Activated CD4-positive, alpha-beta T cell treated with anti-CD3 and anti-CD28 coated beads, Interleukin-2, amount 10 ng/mL, durations not matched to agents 7 days and 5 days (primary cell): Measurements from ENCODE around the gene TNFRSF12A. TPM values are rescaled to one million over a fixed set of nuclear protein-coding genes. Genes with fewer than 3 reads are reported as not detected.

Source experiments
- CTCF ChIA-PET: fragments of 350-600 bp; sonication (Branson Sonifier 250); formaldehyde crosslinking; loops from one replicate; lab custom pipeline; 2021; ENCODE audit warnings: antibody characterized with exemption; lab: Charles Lee
- POLR2A ChIA-PET: fragments of 350-600 bp; sonication (Branson Sonifier 250); formaldehyde crosslinking; loops from one replicate; lab custom pipeline; 2021; ENCODE audit warnings: antibody characterized with exemption; lab: Charles Lee
- DNase-seq: peaks from one replicate; pipeline ENCODE4 v3.0.0-alpha.2; 2020
- H3K27ac Mint-ChIP-seq: one replicate; pipeline ENCODE4 v1.8.0; 2021; ENCODE audit warnings: mild to moderate bottlenecking, moderate library complexity, mixed read lengths
- H3K27me3 Mint-ChIP-seq: one replicate; pipeline ENCODE4 v1.8.0; 2021; ENCODE audit warnings: mixed read lengths
- H3K36me3 Mint-ChIP-seq: one replicate; pipeline ENCODE4 v1.8.0; 2021; ENCODE audit warnings: low read depth, mixed read lengths
- H3K4me1 Mint-ChIP-seq: one replicate; pipeline ENCODE4 v1.8.0; 2021; ENCODE audit warnings: mixed read lengths
- H3K4me3 Mint-ChIP-seq: one replicate; pipeline ENCODE4 v1.8.0; 2021; ENCODE audit warnings: mild to moderate bottlenecking, moderate library complexity, mixed read lengths
- H3K9me3 Mint-ChIP-seq: one replicate; pipeline ENCODE4 v1.8.0; 2021; ENCODE audit warnings: mixed read lengths
- total RNA-seq, 2 experiments: library from RNA; stranded (reverse); gene quantifications; one replicate each; pipeline ENCODE4 v1.2.3, GENCODE V29; 2021

Gene TNFRSF12A
- total RNA-seq, 2 experiments from 2014 or later: 1.8 to 2.1 TPM

GRCh38 chr16:3015865-3016521 is 4.2 kb upstream of the TNFRSF12A start:
- Mint-ChIP-seq H3K4me1 (peaks cover 15% of the 10 kb centered on the region), H3K27ac (no peak overlapping the region), H3K9me3 (no peaks in the 10 kb centered on the region), H3K36me3 (no peaks in the 10 kb centered on the region), H3K4me3 (no peak overlapping the region), H3K27me3 (peaks cover 32% of the 10 kb centered on the region)
- CTCF ChIA-PET: no interaction called here
- DNase-seq: no peak
- POLR2A ChIA-PET: no interaction called here

- Mint-ChIP-seq H3K4me1 (peaks cover 28% of the 10 kb centered on the region), H3K4me3 (no peak overlapping the region), H3K27me3 (peaks cover 27% of the 10 kb centered on the region), H3K36me3 (no peaks in the 10 kb centered on the region), H3K9me3 (no peaks in the 10 kb centered on the region), H3K27ac (no peak overlapping the region)
- ChIA-PET CTCF (interaction anchor here (8.0 kb wide), 1 partner anchor 15 kb away, joined by 90 read pairs; no protein-coding TSS in a partner anchor), POLR2A (no interaction called here)
- DNase-seq: no peak
Measured at GRCh38 chr16:3017344-3017743, 2.8 kb upstream of the TNFRSF12A start.

GRCh38 chr16:3017794-3018506 is 2.2 kb upstream of the TNFRSF12A start, which contains the start of gene CLDN6:
TSS of gene CLDN6 (minus strand) at chr16:3018183. CDS start at chr16:3016021, 2,162 bp downstream.
- peaks cover 21% of the 10 kb centered on the region for H3K27me3 Mint-ChIP-seq
- H3K4me3 Mint-ChIP-seq: no peak within 1 kb of the TSS
- peaks cover 34% of the 10 kb centered on the region for H3K4me1 Mint-ChIP-seq
- no peaks in the 10 kb centered on the region for H3K9me3 Mint-ChIP-seq
- no peak for DNase-seq
- ChIA-PET CTCF (interaction anchor here (1.0 to 8.0 kb wide), 2 partner anchors 14 to 150 kb away, joined by 3 to 90 read pairs; no protein-coding TSS in a partner anchor), POLR2A (no interaction called here)
- no peaks in the 10 kb centered on the region for H3K36me3 Mint-ChIP-seq
- H3K27ac Mint-ChIP-seq: peak within 1 kb of the TSS; percentile 36

- Mint-ChIP-seq H3K27ac (no peak overlapping the region), H3K4me3 (peak overlapping the region; percentile 84), H3K27me3 (peaks cover 14% of the 10 kb centered on the region), H3K36me3 (peaks cover 2% of the 10 kb centered on the region), H3K4me1 (peaks cover 45% of the 10 kb centered on the region), H3K9me3 (no peaks in the 10 kb centered on the region)
- DNase-seq: no peak
- ChIA-PET POLR2A (interaction anchor here (1.0 kb wide), 1 partner anchor 8 kb away, joined by 3 read pairs; no protein-coding TSS in a partner anchor), CTCF (interaction anchor here (0.6 to 8.0 kb wide), 9 partner anchors 9 to 154 kb away, joined by 3 to 90 read pairs (median 4); partner anchors contain the start of gene PAQR4)
Measured at GRCh38 chr16:3019594-3020246, 448 bp upstream of the TNFRSF12A start.

GRCh38 chr16:3020604-3021448 is 658 bp downstream of the TNFRSF12A start:
- H3K36me3 Mint-ChIP-seq: peaks cover 6% of the 10 kb centered on the region
- peak overlapping the region; percentile 76 for H3K27ac Mint-ChIP-seq
- peaks cover 14% of the 10 kb centered on the region for H3K27me3 Mint-ChIP-seq
- ChIA-PET CTCF (interaction anchor here (0.6 to 8.0 kb wide), 13 partner anchors 10 to 178 kb away, joined by 3 to 90 read pairs (median 4); partner anchors contain the start of gene PAQR4), POLR2A (interaction anchor here (0.6 to 1.0 kb wide), 2 partner anchors 7 to 26 kb away, joined by 3 read pairs; no protein-coding TSS in a partner anchor)
- no peaks in the 10 kb centered on the region for H3K9me3 Mint-ChIP-seq
- H3K4me3 Mint-ChIP-seq: peak overlapping the region; percentile 84
- peaks cover 51% of the 10 kb centered on the region for H3K4me1 Mint-ChIP-seq
- peak; percentile 41 for DNase-seq

GRCh38 chr16:3021449-3022207 is 1.5 kb downstream of the TNFRSF12A start:
- Mint-ChIP-seq H3K9me3 (no peaks in the 10 kb centered on the region), H3K4me3 (peak overlapping the region; percentile 84), H3K36me3 (peaks cover 14% of the 10 kb centered on the region), H3K27ac (peak overlapping the region; percentile 95), H3K27me3 (peaks cover 13% of the 10 kb centered on the region), H3K4me1 (peaks cover 55% of the 10 kb centered on the region)
- DNase-seq: peak; percentile 72
- POLR2A ChIA-PET: interaction anchor here (0.9 kb wide), 1 partner anchor 38 kb away, joined by 5 read pairs; no protein-coding TSS in a partner anchor
- CTCF ChIA-PET: interaction anchor here (0.6 to 8.0 kb wide), 13 partner anchors 10 to 179 kb away, joined by 3 to 90 read pairs (median 4); partner anchors contain the start of genes MMP25 and PAQR4

GRCh38 chr16:3022208-3022683 is 2.1 kb downstream of the TNFRSF12A start:
- peaks cover 10% of the 10 kb centered on the region for H3K27me3 Mint-ChIP-seq
- ChIA-PET POLR2A (interaction anchor here (0.9 kb wide), 1 partner anchor 37 kb away, joined by 5 read pairs; no protein-coding TSS in a partner anchor), CTCF (interaction anchor here (0.7 to 8.0 kb wide), 10 partner anchors 10 to 126 kb away, joined by 3 to 90 read pairs (median 4); partner anchors contain the start of gene MMP25)
- DNase-seq: peak; percentile 71
- peak overlapping the region; percentile 95 for H3K27ac Mint-ChIP-seq
- H3K4me1 Mint-ChIP-seq: peaks cover 55% of the 10 kb centered on the region
- peaks cover 19% of the 10 kb centered on the region for H3K36me3 Mint-ChIP-seq
- peak overlapping the region; percentile 84 for H3K4me3 Mint-ChIP-seq
- no peaks in the 10 kb centered on the region for H3K9me3 Mint-ChIP-seq

- ChIA-PET POLR2A (no interaction called here), CTCF (interaction anchor here (1.1 to 8.0 kb wide), 8 partner anchors 9 to 56 kb away, joined by 3 to 90 read pairs (median 5); partner anchors contain the start of gene MMP25)
- H3K4me3 Mint-ChIP-seq: peak overlapping the region; percentile 84
- peaks cover 19% of the 10 kb centered on the region for H3K36me3 Mint-ChIP-seq
- H3K27ac Mint-ChIP-seq: peak overlapping the region; percentile 95
- H3K4me1 Mint-ChIP-seq: peaks cover 57% of the 10 kb centered on the region
- no peaks in the 10 kb centered on the region for H3K9me3 Mint-ChIP-seq
- H3K27me3 Mint-ChIP-seq: peaks cover 10% of the 10 kb centered on the region
- DNase-seq: no peak
Measured at GRCh38 chr16:3022684-3023414, 2.7 kb downstream of the TNFRSF12A start.

GRCh38 chr16:3023415-3023668 is 3.2 kb downstream of the TNFRSF12A start:
- no peak for DNase-seq
- Mint-ChIP-seq H3K36me3 (peaks cover 19% of the 10 kb centered on the region), H3K4me3 (peak overlapping the region; percentile 84), H3K9me3 (no peaks in the 10 kb centered on the region), H3K4me1 (peaks cover 55% of the 10 kb centered on the region), H3K27me3 (peaks cover 8% of the 10 kb centered on the region), H3K27ac (peak overlapping the region; percentile 95)
- ChIA-PET POLR2A (no interaction called here), CTCF (interaction anchor here (1.5 to 8.0 kb wide), 5 partner anchors 9 to 57 kb away, joined by 4 to 90 read pairs (median 7); no protein-coding TSS in a partner anchor)

- Mint-ChIP-seq H3K4me1 (peaks cover 56% of the 10 kb centered on the region), H3K36me3 (peaks cover 19% of the 10 kb centered on the region), H3K27me3 (peaks cover 4% of the 10 kb centered on the region), H3K9me3 (no peaks in the 10 kb centered on the region), H3K4me3 (peak within 1 kb of the TSS; percentile 84), H3K27ac (peak within 1 kb of the TSS; percentile 95)
- ChIA-PET POLR2A (interaction anchor here (0.7 kb wide), 1 partner anchor 23 kb away, joined by 3 read pairs; no protein-coding TSS in a partner anchor), CTCF (interaction anchor here (0.5 to 8.0 kb wide), 7 partner anchors 8 to 104 kb away, joined by 3 to 90 read pairs (median 5); no protein-coding TSS in a partner anchor)
- DNase-seq: peak; percentile 97
Measured at GRCh38 chr16:3023669-3024478, 3.7 kb downstream of the TNFRSF12A start, which contains the start of the genes HCFC1R1 and THOC6. TSS of gene HCFC1R1 (minus strand) at chr16:3023942. CDS start at chr16:3023941, 1 bp downstream. TSS of gene THOC6 (plus strand) at chr16:3024035. CDS start at chr16:3024327, 292 bp downstream.
